ENCODE measurements around the gene SHISA9.

Gene SHISA9

DNA sequence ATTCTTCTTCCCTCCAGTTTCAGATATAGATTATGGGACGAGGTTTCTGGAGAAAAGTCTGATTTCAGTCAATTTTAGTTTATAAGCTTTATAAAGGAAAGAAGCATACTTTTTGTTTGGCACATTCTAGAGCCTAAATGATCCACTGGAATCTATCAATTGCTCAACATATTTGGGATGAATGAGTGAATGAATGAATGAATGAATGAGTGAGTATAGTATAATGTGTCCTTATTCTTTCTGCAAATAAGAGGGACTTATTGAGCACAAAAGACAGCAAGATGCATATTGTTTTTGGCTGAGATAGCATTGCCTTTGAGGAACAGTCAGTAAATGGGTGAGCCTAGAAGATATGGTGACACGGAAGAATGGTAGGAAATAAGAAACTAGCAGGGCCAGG, 245.4 kb downstream of the SHISA9 start:
- ATAC-seq, result no peak
- TF ChIP-seq TCF4 (CRISPR knock-in tag; IDR thresholded peaks at IDR 0.05; ENCODE audit: borderline replicate concordance), result no peak
- TF ChIP-seq ZNF70 (CRISPR knock-in tag; IDR thresholded peaks at IDR 0.05), result no peak
- TF ChIP-seq GLIS3 (CRISPR knock-in tag; IDR thresholded peaks at IDR 0.05), result no peak
- TF ChIP-seq ISL1 (CRISPR knock-in tag; IDR thresholded peaks at IDR 0.05), result no peak
- TF ChIP-seq SNAI2 (CRISPR knock-in tag; IDR thresholded peaks at IDR 0.05), result no peak
- no peak for TF ChIP-seq ESRRG (CRISPR knock-in tag; IDR thresholded peaks at IDR 0.05)

- TF ChIP-seq BACH2 (CRISPR knock-in tag; IDR thresholded peaks at IDR 0.05; ENCODE audit: borderline replicate concordance) (no peak), OSR1 (CRISPR knock-in tag; IDR thresholded peaks at IDR 0.05) (no peak), ZNF8 (CRISPR knock-in tag; IDR thresholded peaks at IDR 0.05) (no peak), ISL1 (CRISPR knock-in tag; IDR thresholded peaks at IDR 0.05) (no peak), ZC3H10 (CRISPR knock-in tag; IDR thresholded peaks at IDR 0.05) (no peak), RARB (CRISPR knock-in tag; IDR thresholded peaks at IDR 0.05) (no peak), TCF4 (CRISPR knock-in tag; IDR thresholded peaks at IDR 0.05; ENCODE audit: borderline replicate concordance) (no peak), ZFP3 (CRISPR knock-in tag; IDR thresholded peaks at IDR 0.05) (no peak), ZFP30 (CRISPR knock-in tag; IDR thresholded peaks at IDR 0.05) (no peak), TOX (CRISPR knock-in tag; IDR thresholded peaks at IDR 0.05; ENCODE audit: borderline replicate concordance) (no peak), GLIS3 (CRISPR knock-in tag; IDR thresholded peaks at IDR 0.05) (no peak)
- TF ChIP-seq, protein P1, sequence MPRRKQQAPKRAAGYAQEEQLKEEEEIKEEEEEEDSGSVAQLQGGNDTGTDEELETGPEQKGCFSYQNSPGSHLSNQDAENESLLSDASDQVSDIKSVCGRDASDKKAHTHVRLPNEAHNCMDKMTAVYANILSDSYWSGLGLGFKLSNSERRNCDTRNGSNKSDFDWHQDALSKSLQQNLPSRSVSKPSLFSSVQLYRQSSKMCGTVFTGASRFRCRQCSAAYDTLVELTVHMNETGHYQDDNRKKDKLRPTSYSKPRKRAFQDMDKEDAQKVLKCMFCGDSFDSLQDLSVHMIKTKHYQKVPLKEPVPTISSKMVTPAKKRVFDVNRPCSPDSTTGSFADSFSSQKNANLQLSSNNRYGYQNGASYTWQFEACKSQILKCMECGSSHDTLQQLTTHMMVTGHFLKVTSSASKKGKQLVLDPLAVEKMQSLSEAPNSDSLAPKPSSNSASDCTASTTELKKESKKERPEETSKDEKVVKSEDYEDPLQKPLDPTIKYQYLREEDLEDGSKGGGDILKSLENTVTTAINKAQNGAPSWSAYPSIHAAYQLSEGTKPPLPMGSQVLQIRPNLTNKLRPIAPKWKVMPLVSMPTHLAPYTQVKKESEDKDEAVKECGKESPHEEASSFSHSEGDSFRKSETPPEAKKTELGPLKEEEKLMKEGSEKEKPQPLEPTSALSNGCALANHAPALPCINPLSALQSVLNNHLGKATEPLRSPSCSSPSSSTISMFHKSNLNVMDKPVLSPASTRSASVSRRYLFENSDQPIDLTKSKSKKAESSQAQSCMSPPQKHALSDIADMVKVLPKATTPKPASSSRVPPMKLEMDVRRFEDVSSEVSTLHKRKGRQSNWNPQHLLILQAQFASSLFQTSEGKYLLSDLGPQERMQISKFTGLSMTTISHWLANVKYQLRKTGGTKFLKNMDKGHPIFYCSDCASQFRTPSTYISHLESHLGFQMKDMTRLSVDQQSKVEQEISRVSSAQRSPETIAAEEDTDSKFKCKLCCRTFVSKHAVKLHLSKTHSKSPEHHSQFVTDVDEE (CRISPR knock-in tag; IDR thresholded peaks at IDR 0.05), result no peak
- no peak for ATAC-seq
Measured at GRCh38 chr16:13148294-13148693, 246.9 kb downstream of the SHISA9 start.

- ATAC-seq, result no peak
- TF ChIP-seq, protein P2, sequence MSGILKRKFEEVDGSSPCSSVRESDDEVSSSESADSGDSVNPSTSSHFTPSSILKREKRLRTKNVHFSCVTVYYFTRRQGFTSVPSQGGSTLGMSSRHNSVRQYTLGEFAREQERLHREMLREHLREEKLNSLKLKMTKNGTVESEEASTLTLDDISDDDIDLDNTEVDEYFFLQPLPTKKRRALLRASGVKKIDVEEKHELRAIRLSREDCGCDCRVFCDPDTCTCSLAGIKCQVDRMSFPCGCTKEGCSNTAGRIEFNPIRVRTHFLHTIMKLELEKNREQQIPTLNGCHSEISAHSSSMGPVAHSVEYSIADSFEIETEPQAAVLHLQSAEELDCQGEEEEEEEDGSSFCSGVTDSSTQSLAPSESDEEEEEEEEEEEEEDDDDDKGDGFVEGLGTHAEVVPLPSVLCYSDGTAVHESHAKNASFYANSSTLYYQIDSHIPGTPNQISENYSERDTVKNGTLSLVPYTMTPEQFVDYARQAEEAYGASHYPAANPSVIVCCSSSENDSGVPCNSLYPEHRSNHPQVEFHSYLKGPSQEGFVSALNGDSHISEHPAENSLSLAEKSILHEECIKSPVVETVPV (CRISPR knock-in tag; IDR thresholded peaks at IDR 0.05), result no peak
- no peak for TF ChIP-seq BACH2 (CRISPR knock-in tag; IDR thresholded peaks at IDR 0.05; ENCODE audit: borderline replicate concordance)
- TF ChIP-seq TCF4 (CRISPR knock-in tag; IDR thresholded peaks at IDR 0.05; ENCODE audit: borderline replicate concordance), result no peak
- TF ChIP-seq, protein P3, sequence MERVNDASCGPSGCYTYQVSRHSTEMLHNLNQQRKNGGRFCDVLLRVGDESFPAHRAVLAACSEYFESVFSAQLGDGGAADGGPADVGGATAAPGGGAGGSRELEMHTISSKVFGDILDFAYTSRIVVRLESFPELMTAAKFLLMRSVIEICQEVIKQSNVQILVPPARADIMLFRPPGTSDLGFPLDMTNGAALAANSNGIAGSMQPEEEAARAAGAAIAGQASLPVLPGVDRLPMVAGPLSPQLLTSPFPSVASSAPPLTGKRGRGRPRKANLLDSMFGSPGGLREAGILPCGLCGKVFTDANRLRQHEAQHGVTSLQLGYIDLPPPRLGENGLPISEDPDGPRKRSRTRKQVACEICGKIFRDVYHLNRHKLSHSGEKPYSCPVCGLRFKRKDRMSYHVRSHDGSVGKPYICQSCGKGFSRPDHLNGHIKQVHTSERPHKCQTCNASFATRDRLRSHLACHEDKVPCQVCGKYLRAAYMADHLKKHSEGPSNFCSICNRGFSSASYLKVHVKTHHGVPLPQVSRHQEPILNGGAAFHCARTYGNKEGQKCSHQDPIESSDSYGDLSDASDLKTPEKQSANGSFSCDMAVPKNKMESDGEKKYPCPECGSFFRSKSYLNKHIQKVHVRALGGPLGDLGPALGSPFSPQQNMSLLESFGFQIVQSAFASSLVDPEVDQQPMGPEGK (CRISPR knock-in tag; IDR thresholded peaks at IDR 0.05; ENCODE audit: borderline replicate concordance), result no peak
- TF ChIP-seq GLIS3 (CRISPR knock-in tag; IDR thresholded peaks at IDR 0.05), result no peak
- TF ChIP-seq ZC3H10 (CRISPR knock-in tag; IDR thresholded peaks at IDR 0.05), result no peak
- TF ChIP-seq CSDC2 (CRISPR knock-in tag; IDR thresholded peaks at IDR 0.05), result no peak
- TF ChIP-seq, protein P4, sequence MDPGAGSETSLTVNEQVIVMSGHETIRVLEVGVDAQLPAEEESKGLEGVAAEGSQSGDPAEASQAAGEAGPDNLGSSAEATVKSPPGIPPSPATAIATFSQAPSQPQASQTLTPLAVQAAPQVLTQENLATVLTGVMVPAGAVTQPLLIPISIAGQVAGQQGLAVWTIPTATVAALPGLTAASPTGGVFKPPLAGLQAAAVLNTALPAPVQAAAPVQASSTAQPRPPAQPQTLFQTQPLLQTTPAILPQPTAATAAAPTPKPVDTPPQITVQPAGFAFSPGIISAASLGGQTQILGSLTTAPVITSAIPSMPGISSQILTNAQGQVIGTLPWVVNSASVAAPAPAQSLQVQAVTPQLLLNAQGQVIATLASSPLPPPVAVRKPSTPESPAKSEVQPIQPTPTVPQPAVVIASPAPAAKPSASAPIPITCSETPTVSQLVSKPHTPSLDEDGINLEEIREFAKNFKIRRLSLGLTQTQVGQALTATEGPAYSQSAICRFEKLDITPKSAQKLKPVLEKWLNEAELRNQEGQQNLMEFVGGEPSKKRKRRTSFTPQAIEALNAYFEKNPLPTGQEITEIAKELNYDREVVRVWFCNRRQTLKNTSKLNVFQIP (CRISPR knock-in tag; IDR thresholded peaks at IDR 0.05; ENCODE audit: borderline replicate concordance, low read depth), result no peak
- no peak for TF ChIP-seq ZNF565 (CRISPR knock-in tag; conservative IDR thresholded peaks at IDR 0.05; ENCODE audit: low read depth)
Measured at GRCh38 chr16:13148836-13149235, 247.4 kb downstream of the SHISA9 start.

DNA sequence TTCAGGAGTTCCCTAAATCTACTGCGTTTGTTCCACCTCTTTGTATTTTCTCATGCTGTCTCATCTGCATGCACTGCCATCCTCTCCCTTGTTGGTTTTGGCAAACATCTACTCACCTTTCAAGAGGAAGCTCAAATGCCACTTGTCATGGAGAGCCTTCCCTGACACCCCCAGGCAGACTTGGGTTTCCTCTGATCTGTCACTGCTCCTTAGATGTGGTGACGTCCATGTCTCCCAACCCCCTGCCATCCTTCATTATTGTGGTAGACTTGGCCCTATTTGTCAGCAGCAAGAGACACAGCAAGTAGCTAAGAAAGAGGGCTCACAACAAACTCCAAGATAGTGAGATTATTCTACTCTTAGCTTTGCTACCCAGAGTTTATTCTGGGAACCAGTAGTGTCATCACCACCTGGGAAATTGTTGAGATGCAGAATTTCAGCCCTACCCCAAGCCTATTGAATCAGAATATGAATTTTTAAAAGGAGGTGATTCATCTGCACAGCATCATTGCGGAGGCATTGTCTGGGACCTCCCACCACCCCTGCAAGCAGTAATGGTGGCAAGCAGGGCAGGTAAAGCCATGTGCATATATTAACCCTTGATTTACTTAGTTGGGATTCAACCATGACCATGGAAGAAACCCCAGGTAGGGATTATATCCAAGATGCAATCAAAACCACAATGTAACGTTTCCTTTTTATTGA, 248.9 kb downstream of the SHISA9 start:
- ATAC-seq, result no peak
- no peak for TF ChIP-seq ZC3H10 (CRISPR knock-in tag; IDR thresholded peaks at IDR 0.05)
- no peak for TF ChIP-seq ARNTL (CRISPR knock-in tag; IDR thresholded peaks at IDR 0.05; ENCODE audit: borderline replicate concordance, low read depth)
- TF ChIP-seq, protein P3 (CRISPR knock-in tag; IDR thresholded peaks at IDR 0.05; ENCODE audit: borderline replicate concordance), result no peak
- TF ChIP-seq, protein P5, sequence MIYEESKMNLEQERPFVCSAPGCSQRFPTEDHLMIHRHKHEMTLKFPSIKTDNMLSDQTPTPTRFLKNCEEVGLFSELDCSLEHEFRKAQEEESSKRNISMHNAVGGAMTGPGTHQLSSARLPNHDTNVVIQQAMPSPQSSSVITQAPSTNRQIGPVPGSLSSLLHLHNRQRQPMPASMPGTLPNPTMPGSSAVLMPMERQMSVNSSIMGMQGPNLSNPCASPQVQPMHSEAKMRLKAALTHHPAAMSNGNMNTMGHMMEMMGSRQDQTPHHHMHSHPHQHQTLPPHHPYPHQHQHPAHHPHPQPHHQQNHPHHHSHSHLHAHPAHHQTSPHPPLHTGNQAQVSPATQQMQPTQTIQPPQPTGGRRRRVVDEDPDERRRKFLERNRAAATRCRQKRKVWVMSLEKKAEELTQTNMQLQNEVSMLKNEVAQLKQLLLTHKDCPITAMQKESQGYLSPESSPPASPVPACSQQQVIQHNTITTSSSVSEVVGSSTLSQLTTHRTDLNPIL (CRISPR knock-in tag; IDR thresholded peaks at IDR 0.05; ENCODE audit: low read depth), result no peak
- no peak for TF ChIP-seq ESRRG (CRISPR knock-in tag; IDR thresholded peaks at IDR 0.05)
- TF ChIP-seq, protein P4 (CRISPR knock-in tag; IDR thresholded peaks at IDR 0.05; ENCODE audit: borderline replicate concordance, low read depth), result no peak
- TF ChIP-seq GLIS3 (CRISPR knock-in tag; IDR thresholded peaks at IDR 0.05), result no peak
